ENCODE data around the gene PHRF1. TPM values are rescaled to one million over a fixed set of nuclear protein-coding genes. Genes with fewer than 3 reads are reported as not detected.

The PHRF1 gene
- polyA plus RNA-seq, 1 donor from 2014 or later: 8.5 TPM

DNA sequence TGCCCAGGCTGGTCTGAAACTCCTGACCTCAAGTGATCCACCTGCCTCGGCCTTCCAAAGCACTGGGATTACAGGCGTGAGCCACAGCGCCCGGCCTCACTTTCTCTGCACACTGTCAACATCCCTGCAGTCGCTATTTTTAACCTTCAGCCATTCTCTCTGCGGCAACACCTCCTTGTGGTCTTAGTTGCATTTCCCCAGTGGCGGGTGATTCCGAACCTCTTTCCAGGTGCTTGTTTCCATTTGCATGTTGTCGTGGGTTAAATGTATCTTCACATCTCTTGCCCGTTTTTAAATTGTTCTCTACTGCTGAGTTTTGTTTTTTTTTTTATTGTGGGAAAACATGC, 52.9 kb downstream of the PHRF1 start:
- H3K9me2 ChIP-seq (ENCODE audit: insufficient read depth, low read length): no peaks in the 10 kb centered on the region
- peak overlapping the region; percentile 2 for H3K27ac ChIP-seq (ENCODE audit: low read length)
- no peak overlapping the region for H2AFZ ChIP-seq (ENCODE audit: low read depth, low read length)
- TF ChIP-seq, protein P1, sequence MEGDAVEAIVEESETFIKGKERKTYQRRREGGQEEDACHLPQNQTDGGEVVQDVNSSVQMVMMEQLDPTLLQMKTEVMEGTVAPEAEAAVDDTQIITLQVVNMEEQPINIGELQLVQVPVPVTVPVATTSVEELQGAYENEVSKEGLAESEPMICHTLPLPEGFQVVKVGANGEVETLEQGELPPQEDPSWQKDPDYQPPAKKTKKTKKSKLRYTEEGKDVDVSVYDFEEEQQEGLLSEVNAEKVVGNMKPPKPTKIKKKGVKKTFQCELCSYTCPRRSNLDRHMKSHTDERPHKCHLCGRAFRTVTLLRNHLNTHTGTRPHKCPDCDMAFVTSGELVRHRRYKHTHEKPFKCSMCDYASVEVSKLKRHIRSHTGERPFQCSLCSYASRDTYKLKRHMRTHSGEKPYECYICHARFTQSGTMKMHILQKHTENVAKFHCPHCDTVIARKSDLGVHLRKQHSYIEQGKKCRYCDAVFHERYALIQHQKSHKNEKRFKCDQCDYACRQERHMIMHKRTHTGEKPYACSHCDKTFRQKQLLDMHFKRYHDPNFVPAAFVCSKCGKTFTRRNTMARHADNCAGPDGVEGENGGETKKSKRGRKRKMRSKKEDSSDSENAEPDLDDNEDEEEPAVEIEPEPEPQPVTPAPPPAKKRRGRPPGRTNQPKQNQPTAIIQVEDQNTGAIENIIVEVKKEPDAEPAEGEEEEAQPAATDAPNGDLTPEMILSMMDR (IDR thresholded peaks at IDR 0.05; ENCODE audit: poor library complexity, severe bottlenecking): peak; percentile 11
- TF ChIP-seq MXI1 (conservative IDR thresholded peaks at IDR 0.05; ENCODE audit: poor library complexity, severe bottlenecking): no peak
- no peaks in the 10 kb centered on the region for H3K9me3 ChIP-seq (ENCODE audit: low read length)
- H3K4me2 ChIP-seq (ENCODE audit: low read length): no peak overlapping the region
- no peaks in the 10 kb centered on the region for H3K36me3 ChIP-seq (ENCODE audit: insufficient read depth, low read length)
- H3K9ac ChIP-seq (ENCODE audit: low read length): no peak overlapping the region
- H3K79me2 ChIP-seq (replicated peaks; ENCODE audit: insufficient read depth, low read length): no peaks in the 10 kb centered on the region
- no peak overlapping the region for H3K4me3 ChIP-seq (ENCODE audit: low read length)
- no peaks in the 10 kb centered on the region for H3F3A ChIP-seq (ENCODE audit: insufficient read depth, low read length, poor library complexity, severe bottlenecking)
- no peaks in the 10 kb centered on the region for H4K20me1 ChIP-seq (ENCODE audit: insufficient read depth)
- H3K27me3 ChIP-seq (ENCODE audit: insufficient read depth, low read depth, low read length): no peaks in the 10 kb centered on the region

DNA sequence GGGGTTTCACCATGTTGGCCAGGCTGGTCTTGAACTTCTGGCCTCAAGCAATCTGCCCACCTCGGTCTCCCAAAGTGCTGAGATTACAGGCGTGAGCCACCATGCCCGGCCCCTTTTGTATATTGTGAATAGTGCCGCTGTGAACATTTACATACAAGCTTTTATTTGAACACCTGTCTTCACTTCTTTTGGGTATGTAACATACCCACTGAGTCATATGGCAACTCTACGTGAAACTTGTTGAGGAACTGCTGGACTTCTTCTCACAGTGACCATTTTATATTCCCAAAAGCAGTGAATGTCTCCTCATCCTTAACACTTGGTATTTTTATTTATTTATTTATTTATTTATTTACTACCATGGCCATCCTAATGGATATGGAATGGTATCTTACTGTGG, 54.6 kb downstream of the PHRF1 start:
- H4K20me1 ChIP-seq (ENCODE audit: insufficient read depth): no peaks in the 10 kb centered on the region
- H3K4me2 ChIP-seq (ENCODE audit: low read length): no peak overlapping the region
- TF ChIP-seq MXI1 (conservative IDR thresholded peaks at IDR 0.05; ENCODE audit: poor library complexity, severe bottlenecking) (no peak), EP300 (conservative IDR thresholded peaks at IDR 0.05; ENCODE audit: poor library complexity, severe bottlenecking) (no peak)
- no peak overlapping the region for H3K9ac ChIP-seq (ENCODE audit: low read length)
- H3K4me3 ChIP-seq (ENCODE audit: low read length): no peak overlapping the region
- no peak overlapping the region for H2AFZ ChIP-seq (ENCODE audit: low read depth, low read length)
- H3K9me3 ChIP-seq (ENCODE audit: low read length): no peaks in the 10 kb centered on the region
- no peaks in the 10 kb centered on the region for H3K79me2 ChIP-seq (replicated peaks; ENCODE audit: insufficient read depth, low read length)
- H3F3A ChIP-seq (ENCODE audit: insufficient read depth, low read length, poor library complexity, severe bottlenecking): no peaks in the 10 kb centered on the region
- no peaks in the 10 kb centered on the region for H3K36me3 ChIP-seq (ENCODE audit: insufficient read depth, low read length)
- H3K27me3 ChIP-seq (ENCODE audit: insufficient read depth, low read depth, low read length): peaks cover under 1% of the 10 kb centered on the region
- no peak overlapping the region for H3K27ac ChIP-seq (ENCODE audit: low read length)
- no peaks in the 10 kb centered on the region for H3K9me2 ChIP-seq (ENCODE audit: insufficient read depth, low read length)

DNA sequence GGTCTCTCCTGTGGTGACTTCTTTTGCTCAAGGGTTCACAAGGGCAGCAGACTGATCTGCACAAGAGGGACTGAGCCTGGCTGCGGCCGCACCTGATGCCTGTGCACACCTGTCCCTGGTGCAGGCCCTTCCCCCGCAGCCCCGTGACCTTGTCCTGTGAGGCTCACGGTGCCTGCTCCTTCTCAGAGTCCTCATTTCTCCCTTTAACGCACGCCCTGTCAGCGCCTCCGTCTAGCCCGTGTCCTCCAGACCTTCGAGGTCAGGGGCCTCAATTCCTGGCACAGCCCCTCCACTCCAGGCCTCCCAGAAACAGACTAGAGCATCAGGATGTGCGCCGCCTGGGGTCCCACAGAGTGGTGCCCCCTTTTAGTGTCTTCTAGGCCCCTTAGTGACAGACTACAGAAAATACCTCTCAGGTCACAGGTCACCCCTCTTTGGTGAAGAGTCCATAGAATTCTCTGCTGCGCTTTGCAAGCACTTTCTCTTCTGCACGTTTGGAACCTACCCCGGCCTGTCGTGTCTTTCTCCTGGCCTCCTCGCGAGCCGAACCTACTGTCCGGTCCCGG, 59.8 kb downstream of the PHRF1 start:
- Histone ChIP-seq H3K9me3 (ENCODE audit: low read length) (no peaks in the 10 kb centered on the region), H3K9ac (ENCODE audit: low read length) (no peak overlapping the region), H3K4me3 (ENCODE audit: low read length) (no peak overlapping the region), H3K27me3 (ENCODE audit: insufficient read depth, low read depth, low read length) (peaks cover 31% of the 10 kb centered on the region), H3K4me2 (ENCODE audit: low read length) (no peak overlapping the region), H4K20me1 (ENCODE audit: insufficient read depth) (peaks cover 12% of the 10 kb centered on the region), H3F3A (ENCODE audit: insufficient read depth, low read length, poor library complexity, severe bottlenecking) (no peaks in the 10 kb centered on the region), H3K36me3 (ENCODE audit: insufficient read depth, low read length) (no peaks in the 10 kb centered on the region), H3K27ac (ENCODE audit: low read length) (no peak overlapping the region), H2AFZ (ENCODE audit: low read depth, low read length) (no peak overlapping the region), H3K79me2 (replicated peaks; ENCODE audit: insufficient read depth, low read length) (no peaks in the 10 kb centered on the region), H3K9me2 (ENCODE audit: insufficient read depth, low read length) (no peaks in the 10 kb centered on the region)
- no peak for TF ChIP-seq EZH2 (IDR thresholded peaks at IDR 0.05; ENCODE audit: borderline replicate concordance, insufficient read depth, low read length, poor library complexity, severe bottlenecking)
- no peak for TF ChIP-seq SMC3 (conservative IDR thresholded peaks at IDR 0.05; ENCODE audit: poor library complexity)
- TF ChIP-seq TAF1 (IDR thresholded peaks at IDR 0.05; ENCODE audit: low read depth): no peak
- TF ChIP-seq MXI1 (conservative IDR thresholded peaks at IDR 0.05; ENCODE audit: poor library complexity, severe bottlenecking): no peak
- TF ChIP-seq, protein P2, sequence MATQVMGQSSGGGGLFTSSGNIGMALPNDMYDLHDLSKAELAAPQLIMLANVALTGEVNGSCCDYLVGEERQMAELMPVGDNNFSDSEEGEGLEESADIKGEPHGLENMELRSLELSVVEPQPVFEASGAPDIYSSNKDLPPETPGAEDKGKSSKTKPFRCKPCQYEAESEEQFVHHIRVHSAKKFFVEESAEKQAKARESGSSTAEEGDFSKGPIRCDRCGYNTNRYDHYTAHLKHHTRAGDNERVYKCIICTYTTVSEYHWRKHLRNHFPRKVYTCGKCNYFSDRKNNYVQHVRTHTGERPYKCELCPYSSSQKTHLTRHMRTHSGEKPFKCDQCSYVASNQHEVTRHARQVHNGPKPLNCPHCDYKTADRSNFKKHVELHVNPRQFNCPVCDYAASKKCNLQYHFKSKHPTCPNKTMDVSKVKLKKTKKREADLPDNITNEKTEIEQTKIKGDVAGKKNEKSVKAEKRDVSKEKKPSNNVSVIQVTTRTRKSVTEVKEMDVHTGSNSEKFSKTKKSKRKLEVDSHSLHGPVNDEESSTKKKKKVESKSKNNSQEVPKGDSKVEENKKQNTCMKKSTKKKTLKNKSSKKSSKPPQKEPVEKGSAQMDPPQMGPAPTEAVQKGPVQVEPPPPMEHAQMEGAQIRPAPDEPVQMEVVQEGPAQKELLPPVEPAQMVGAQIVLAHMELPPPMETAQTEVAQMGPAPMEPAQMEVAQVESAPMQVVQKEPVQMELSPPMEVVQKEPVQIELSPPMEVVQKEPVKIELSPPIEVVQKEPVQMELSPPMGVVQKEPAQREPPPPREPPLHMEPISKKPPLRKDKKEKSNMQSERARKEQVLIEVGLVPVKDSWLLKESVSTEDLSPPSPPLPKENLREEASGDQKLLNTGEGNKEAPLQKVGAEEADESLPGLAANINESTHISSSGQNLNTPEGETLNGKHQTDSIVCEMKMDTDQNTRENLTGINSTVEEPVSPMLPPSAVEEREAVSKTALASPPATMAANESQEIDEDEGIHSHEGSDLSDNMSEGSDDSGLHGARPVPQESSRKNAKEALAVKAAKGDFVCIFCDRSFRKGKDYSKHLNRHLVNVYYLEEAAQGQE (IDR thresholded peaks at IDR 0.05; ENCODE audit: borderline replicate concordance): no peak
- TF ChIP-seq RAD21 (conservative IDR thresholded peaks at IDR 0.05): no peak
- TF ChIP-seq EP300 (conservative IDR thresholded peaks at IDR 0.05; ENCODE audit: poor library complexity, severe bottlenecking): no peak
- TF ChIP-seq, protein P1 (IDR thresholded peaks at IDR 0.05; ENCODE audit: poor library complexity, severe bottlenecking): no peak
- no peak for TF ChIP-seq POLR2AphosphoS5 (IDR thresholded peaks at IDR 0.05)
